GM21825 (cell line): ENCODE measurements around the gene PRXL2C.
"Not testable (repeated sequence)": the region's sequence is repeated elsewhere in the genome, so short reads cannot be mapped to it uniquely, and the experiment has no call there.

Source experiments
- ATAC-seq: cut with Tn5 transposase; IDR thresholded peaks from one replicate; pipeline ENCODE4 v1.9.1; 2021; ENCODE audit warnings: mild to moderate bottlenecking, moderate library complexity; ENCODE audit not compliant: unreplicated experiment

The PRXL2C gene

DNA sequence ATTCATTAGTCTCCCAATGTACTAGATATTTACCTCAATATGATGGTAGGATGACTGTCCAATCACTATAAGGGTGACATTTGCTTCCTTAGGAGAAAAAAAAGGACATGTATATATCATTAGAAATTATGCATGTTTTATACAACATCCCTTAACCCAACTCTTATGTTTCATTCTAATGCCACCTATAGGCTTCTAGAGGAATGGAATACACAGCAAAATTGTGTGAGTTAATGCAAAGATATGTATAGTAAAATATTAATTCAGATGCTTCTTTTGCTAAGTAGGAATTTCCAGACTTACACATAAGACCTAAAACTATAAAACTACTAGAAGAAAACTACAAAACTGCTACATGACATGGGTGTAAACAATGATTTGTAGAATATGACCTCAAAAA lies 3.5 kb downstream of the PRXL2C start:
- ATAC-seq, result no peak

DNA sequence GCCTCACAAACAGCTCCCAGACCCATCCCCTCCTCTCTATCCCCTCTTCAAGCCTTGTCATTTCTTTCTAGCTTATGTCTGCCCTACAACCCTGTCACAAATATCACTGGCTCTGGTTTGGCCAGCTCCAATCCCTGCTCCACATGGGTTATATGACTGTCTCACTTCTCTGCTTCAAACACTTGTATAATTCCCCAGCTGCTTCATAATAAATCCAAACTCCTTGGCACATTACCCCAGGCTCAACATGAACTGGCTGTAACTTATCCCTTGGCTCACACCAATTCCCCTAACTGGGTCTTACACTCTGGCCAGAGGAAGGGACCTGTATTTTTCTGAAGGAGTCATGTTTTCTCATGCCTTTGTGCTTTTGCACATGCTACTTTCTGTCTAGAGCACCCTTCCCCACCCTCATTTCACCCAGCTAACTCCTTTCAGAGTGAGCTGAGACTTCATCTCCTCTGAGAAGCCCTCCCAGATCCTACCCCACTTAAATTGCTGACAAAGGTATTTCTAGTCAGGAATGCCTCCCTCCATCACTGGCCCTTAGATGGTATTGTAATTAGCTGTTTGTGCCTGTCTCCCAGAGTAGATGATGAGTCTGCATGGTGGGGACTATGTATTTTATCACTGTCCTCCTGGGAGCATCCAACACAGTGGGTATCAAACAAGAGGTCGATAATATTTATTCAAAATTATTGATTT lies 5.3 kb downstream of the PRXL2C start:
- ATAC-seq, result no peak

DNA sequence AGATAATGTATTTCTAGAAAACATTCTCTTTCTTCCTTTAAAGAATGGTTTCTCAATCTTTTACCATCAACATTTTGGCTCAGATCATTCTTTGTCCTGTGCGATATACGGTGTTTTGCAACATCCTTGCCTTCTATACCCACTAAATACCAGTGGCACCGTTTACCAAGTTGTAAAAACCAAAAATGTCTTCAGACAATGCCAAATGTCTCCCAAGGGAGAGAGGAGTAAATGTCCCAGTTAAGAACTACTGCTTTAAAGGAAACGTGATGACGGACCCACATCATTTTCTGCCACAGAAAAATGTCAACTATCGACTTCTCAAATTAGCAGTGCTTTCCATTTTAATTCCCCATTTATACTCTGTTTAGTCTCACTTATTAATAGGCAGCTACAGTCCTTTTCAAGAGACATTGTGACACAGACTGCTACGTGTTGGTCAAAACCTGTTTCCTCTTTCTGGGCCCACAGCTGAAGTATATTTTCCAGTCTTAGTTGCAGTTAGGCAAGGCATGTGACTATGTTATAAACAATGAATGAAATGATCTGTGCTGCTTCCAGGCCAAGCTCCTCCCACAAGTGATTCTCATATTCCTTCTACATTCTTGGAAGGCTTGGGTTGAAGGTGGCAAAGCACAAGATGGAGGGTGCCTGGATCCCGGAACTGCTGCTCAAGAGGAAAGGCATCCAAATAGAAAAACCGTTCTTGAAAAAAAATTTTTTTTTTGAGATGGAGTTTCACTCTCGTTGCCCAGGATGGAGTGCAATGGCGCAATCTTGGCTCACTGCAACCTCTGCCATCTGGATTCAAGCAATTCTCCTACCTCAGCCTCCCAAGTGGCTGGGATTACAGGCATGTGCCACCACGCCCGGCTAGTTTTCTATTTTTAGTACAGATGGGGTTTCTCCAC lies 8.8 kb downstream of the PRXL2C start:
- ATAC-seq, result no peak

DNA sequence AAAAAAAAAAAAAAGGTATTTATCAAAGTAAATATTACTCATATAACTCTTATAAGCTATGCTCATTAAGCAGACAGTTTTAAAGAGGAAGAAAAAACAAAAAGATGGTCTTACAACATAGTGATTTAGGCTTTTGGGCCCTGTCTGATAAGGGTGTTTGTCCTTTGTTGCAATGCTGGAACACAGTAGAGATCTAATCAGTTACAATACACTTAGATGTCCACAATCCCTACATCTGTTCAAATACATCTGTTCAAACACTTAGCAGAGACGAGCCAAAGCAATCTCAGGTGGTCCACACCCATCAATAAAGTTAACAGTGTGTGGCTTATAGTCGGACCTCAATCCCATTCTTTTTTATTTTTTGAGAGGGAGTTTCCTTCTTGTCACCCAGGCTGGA lies 11.0 kb downstream of the PRXL2C start:
- no peak for ATAC-seq

DNA sequence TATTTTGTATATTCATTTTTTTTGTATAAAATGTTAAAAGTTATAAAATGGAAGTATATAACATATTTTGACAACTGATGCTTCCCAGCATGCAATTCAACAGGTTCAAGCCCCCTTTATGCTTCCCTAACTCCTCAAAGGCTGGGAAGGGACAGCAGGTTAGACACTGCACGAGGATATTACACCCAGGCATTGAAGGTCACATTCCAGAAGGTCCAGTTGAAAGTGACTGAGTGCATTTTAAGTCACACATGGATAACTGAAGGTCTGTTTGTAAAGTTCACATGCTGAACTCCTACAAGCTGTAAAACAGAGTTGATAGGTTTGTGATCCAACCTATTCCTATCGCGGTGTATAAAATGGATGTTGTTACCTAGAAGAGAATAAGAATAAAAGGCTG lies 13.6 kb downstream of the PRXL2C start:
- no peak for ATAC-seq

DNA sequence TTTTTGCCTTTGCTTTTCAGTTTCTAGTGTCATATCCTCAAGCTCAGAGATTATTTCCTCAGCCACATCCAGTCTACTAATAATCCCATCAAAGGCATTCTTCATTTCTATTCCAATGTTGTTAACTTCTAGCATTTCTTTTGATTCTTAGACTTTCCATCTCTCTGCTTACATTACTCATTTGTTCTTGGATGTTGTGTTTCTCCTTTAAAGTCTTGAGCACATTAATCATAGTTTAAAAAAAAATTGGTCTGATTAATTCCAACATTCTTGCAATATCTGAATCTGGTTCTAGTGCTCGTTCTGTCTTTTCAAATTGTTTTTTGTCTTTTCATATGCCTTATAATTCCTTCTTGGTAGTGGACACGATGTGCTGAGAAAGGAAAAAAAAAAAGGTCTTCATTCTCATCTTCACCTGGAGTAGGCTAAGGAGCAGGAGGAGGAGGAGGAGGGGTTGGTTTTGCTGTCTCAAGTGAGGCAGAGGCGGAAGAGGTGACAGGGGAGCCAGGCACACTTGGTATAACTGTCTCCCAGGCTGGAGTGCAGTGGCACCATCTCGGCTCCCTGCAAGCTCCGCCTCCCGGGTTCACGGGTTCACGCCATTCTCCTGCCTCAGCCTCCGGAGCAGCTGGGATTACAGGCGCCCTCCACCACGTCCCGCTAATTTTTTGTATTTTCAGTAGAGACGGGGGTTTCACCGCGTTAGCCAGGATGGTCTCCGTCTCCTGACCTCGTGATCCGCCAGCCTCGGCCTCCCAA lies 16.3 kb downstream of the PRXL2C start:
- no peak for ATAC-seq

DNA sequence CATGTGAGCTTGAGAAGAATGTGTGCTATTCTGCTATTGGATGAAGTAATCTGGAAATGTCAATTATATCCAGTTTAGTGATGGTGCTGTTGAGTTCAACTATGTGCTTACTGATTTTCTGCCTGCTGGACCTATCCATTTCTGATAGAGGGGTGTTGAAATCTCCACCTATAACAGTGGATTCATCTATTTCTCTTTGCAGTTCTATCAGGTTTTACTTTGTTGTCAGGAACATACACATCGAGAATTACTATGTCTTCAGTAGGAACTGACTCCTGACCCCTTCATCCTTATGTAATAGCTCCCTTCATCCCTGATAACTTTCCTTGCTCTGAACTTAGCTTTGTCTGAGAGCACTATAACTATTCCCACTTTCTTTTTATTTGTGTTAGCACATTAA lies 18.7 kb downstream of the PRXL2C start:
- no peak for ATAC-seq

DNA sequence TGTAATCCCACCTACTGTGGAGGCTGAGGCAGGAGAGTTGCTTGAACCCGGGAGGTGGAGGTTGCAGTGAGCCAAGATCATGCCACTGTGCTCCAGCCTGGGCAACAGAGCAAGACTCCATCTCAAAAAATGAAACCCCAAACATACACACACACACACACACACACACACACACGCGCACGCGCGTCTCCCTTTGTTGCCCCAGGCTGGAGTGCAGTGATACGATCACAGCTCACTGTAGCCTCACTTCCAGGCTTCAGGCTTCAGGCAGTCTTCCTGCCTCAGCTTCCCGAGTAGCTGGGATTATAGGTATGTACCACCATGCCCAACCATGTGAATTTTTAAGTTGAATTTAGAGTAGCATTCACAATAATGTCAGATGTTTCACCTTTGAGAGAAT lies 21.5 kb downstream of the PRXL2C start:
- not testable (repeated sequence) for ATAC-seq

DNA sequence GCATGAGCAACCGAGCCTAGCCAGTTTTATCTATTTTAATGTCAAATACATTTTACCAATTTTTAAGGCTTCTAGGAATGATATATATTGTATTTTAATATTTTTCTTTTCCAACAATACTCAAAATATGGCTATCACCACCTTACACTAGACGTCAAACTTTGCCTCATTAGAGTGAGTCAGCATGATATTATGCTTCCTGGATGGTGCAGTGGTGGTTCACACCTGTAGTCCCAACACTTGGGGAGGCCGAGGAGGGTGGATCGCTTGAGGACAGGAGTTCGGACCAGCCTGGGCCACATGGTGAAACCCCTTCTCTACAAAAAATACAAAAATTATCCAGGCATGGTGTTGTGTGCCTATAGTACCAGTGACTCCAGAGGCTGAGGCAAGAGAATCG lies 28.2 kb downstream of the PRXL2C start:
- ATAC-seq, result no peak

DNA sequence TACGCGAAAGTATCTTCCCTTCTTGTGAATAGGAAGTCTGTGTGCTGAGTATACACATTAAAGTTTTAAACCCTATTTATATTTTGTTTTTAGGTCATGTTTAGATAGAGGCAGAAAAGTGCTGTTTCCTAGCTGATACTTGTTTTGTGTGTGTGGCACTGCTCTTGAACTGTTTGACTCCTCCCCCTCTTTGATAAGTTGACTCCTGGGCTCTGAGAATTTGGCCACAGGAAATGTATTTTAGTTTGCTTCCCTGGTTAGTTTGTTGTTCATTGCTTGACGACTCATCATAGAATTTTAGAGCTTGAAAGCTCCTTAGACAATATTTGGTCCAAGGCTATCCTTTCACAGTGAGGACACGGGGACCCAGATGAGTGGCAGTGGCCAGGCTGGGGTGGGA lies 33.5 kb downstream of the PRXL2C start:
- no peak for ATAC-seq

DNA sequence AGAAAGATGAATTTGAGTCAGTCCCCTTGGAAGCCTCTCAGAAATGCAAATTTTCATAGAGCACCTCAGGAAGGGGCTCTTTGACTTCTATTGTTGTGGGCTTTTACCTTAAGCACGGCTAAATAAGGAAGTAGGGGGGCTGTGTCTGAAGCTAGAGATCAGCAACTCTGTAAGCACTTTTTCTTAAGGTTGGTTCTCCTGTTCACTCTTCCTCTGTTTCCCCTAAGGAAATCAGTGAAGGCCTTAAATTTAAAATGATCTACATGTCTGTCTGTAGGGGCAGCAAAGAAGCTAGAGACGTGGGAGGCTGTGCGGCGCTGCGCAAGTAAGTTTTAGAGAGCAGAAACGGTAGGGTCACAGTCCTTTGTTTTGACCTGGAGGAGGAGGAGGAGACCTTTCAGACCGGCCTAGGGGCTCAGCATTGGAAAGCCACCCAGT lies 34.3 kb downstream of the PRXL2C start:
- ATAC-seq, result no peak

DNA sequence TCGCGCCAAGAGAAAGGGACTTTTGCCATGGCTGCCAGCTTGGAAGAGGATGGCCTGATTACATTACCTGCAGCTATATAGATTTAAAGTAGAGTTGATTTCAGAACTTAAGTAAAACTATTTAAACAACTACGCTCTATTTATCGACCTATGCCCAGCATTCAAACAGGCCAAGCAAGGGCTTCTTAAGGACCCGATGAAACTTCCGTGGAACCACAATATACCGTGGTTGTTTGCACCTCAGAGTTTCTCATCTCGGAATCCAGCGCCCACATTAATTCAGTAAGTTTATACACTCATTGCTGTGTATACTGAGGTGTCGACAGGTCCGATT lies 35.0 kb downstream of the PRXL2C start:
- no peak for ATAC-seq

DNA sequence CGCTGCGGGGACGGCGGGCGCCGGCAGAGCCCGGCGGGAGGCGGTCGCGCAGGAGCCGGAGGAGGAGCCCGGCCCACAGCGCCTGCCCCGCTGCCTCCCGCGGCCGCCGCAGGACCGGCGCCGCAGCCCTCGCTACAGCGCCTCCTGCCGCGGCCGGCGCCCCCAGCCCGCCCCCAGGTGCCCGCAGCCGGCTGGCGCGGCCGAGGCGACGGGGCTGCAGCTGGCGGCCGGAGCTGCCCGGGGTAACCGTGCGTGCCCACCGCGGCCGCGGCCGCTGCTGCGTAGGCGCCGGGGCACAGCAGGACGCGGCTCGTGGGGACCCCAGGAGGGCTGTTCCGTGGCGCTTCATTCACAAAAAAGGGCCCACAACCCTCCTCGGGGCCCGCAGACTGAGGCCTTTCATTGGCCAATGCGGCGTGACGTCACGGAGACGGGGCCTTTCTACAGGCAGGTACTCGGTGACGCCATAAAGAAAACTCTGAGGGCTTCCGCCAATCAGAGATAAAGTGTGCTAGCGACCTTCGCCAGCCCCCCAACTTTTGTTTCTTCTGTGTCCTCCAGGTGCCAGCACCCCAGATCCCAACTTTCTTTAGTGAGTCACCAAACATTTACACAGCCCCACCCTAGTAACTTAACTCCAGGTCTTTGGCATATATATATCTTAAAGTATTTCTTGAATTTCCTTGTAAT lies 35.5 kb downstream of the PRXL2C start, which contains the start of gene CDC14B:
TSS of gene CDC14B (minus strand) at position 353 of the 690 bp plus-strand sequence. CDS start 465 bp downstream, outside the sequence.
- ATAC-seq, result peak; percentile 54

DNA sequence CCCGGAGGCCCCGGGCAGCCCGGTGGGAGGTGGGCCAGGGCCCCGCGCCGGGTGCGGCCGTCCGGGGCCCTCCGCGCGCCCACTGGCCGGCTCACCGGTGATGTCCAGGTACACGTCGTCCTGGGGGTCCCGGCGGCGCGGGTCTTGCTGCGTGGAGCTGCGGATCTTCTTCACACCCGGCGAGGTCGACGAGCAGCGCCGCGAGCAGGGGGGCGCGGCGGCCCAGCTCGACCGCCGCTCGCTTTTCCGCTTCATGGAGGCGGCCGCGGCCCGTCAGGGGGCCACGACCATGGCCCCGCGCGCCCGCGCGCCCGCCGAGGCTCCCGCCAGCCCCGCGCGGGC lies 36.0 kb downstream of the PRXL2C start:
- ATAC-seq, result no peak

DNA sequence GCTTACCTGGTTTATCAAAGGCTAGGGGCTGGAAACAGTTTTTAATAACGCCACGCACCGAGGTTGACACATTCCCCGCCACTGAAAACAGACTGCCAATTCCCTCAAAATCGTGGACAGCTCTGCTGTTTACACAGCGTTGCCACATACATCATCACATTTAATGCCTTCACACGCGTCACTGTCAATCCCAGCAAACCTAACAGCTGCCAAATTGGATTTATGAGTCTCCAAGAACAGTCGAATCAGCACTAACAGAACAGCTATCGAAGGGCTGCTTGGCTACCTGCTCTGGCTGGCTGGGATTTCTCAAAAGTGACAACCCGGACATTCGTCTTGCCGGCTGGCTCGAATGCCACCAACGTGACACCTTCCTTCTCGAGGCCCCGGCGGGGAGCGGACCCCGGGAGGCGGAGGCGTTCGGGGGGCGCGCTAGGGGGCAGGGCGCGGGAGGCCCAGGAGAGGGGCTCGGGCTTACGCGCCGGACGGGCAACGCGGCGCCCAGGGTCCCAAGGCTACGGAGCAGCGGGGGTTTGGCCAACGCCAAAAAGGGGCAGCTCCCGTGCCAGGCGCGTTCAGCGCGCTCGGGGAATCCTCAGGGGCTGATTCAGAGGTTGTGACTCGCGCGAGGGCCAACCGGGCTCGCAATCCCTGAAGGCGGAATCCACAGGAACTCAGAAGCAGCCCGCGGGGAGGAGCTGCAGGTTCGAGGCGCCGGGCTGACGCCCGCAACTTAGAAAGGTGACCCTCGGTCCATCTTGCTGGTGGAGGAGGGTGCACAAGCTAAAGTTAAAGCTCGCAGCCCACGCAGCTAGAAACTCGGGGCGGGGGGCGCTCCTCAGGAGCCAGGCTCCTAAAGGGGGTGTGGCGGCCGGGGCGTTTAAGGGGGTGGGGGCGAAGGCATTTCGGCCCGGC lies 36.7 kb downstream of the PRXL2C start:
- ATAC-seq, result no peak

DNA sequence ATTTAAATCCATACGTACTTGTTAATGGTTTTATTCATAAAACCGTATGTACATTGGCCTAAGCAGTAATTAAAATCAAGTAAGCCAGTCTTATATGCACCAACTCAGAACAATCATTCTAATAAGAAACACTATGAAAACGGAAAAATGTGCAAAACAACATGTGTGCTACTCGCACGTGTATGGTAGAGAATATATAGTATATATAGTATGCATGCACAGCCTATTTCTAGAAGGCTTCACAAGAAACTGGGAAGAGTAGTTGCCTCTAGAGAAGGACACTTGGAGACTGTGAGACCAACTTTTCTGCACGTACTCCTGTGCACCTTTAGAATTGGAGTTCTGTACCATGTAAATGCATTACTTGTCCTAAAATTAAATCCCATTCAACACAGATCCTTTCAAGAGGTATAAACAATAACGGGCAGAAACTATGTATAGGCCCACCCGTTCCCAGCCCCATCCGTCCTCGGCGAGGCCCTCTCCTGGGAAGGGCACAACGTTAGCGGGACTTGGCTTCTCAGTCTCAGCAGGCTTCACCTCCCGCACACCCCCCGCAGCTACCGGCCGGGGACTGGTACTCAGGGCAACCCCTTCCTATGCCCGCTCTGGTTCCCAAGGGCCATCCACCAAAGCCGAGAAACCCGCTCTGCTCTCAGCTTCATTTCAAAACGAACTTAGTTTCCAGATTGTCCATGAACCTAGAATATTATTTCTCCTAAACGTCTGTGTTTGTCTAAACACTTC lies 37.5 kb downstream of the PRXL2C start:
- no peak for ATAC-seq

DNA sequence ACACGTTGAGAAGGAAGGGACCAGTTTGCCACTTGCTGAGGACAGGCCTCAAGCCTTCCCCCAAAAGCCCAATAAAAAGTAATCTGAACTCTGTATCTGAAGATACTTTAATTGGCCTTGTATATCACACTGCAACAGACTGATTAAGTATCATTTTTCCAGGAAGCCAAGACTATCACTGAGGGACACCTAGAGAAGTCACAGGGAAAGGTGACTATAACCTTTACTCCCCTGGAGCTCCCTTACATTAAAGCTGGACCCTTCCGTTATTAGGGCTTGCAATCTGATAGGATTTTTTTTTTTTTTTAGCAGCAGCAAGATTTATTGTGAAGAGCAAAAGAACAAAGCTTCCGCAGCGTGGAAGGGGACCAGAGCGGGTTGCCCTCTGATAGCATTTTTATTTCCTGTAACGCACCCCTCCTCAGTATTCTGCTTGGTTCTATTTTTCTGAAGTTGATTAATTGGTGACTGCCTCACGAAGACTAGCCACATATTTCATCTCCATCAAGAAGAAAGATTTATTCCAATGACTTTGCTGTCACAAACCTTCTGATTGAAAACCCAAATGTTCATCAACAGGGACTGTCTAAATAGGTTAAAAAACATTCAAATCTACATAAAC lies 38.2 kb downstream of the PRXL2C start:
- ATAC-seq, result no peak

DNA sequence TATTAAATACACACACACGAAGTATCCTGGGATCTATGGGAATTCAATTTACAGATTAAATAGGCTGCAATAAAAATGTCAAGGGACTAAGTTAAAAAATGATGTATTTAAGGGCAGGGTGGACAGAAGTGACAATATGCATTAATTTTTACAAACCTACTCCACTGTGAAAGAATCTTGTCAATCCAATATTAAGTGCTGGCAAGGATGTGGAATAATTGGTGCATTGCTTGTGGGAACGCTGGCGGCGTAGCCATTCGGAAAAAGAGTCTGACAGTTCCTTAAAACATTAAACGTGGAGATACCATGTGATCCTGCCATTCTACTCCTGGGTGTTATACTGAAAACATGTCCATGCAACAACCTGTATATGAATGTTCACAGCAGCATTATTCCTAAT lies 39.7 kb downstream of the PRXL2C start:
- ATAC-seq, result no peak

DNA sequence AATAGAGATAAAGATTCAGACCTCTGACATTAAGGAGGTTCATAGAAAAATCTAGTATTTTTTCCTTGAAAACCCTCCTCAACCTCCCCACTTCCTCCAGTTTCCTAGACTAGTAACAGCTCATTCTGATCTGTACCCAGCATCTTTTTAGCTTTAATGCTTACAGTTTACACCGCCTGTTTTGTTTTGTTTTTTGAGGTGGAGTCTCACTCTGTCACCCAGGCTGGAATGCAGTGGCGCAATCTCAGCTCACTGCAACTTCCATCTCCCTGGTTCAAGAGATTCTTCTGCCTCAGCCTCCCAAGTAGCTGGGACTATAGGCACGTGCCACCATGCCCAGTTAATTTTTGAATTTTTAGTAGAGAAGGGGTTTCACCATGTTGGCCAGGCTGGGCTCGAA lies 40.5 kb downstream of the PRXL2C start:
- ATAC-seq, result not testable (repeated sequence)
